Loucy (cell line): ENCODE measurements around the gene TMEM60.
A peak's percentile ranks its signal among the peaks of the same experiment; 100 is the strongest.

Source experiments
- H2AFZ ChIP-seq: fragments of 200-600 bp; sonication (generic); 2 replicates; pipeline ENCODE4 v1.6.0; 2016; ENCODE audit warnings: antibody characterized with exemption, mild to moderate bottlenecking, low read length, moderate library complexity
- H3F3A ChIP-seq: fragments of 200-600 bp; 2 replicates; pipeline ENCODE4 v1.6.0; 2016; ENCODE audit warnings: antibody characterized with exemption, low read depth, mild to moderate bottlenecking
- H3K27me3 ChIP-seq: fragments of 200-600 bp; sonication (generic); 2 replicates; pipeline ENCODE4 v1.6.1; 2014; ENCODE audit warnings: low read length, mild to moderate bottlenecking; ENCODE audit not compliant: insufficient read depth, poor library complexity, severe bottlenecking
- H3K36me3 ChIP-seq: fragments of 200-600 bp; sonication (generic); 2 replicates; pipeline ENCODE4 v1.6.1; 2016; ENCODE audit warnings: low read length; ENCODE audit not compliant: insufficient read depth
- H3K4me1 ChIP-seq: fragments of 200-600 bp; sonication (generic); 2 replicates; pipeline ENCODE4 v1.5.1; 2014; ENCODE audit warnings: low read length, mild to moderate bottlenecking; ENCODE audit not compliant: insufficient read depth, poor library complexity, severe bottlenecking
- H3K4me2 ChIP-seq: fragments of 200-600 bp; sonication (generic); 2 replicates; pipeline ENCODE4 v1.6.0; 2014; ENCODE audit warnings: antibody characterized with exemption, low read length, low read depth, mild to moderate bottlenecking; ENCODE audit not compliant: poor library complexity, severe bottlenecking
- H3K4me3 ChIP-seq: fragments of 200-600 bp; sonication (generic); 2 replicates; pipeline ENCODE4 v1.5.1; 2014; ENCODE audit warnings: low read length, mild to moderate bottlenecking, mixed read lengths; ENCODE audit not compliant: poor library complexity, severe bottlenecking
- H3K79me2 ChIP-seq: fragments of 200-600 bp; sonication (generic); 2 replicates; pipeline ENCODE4 v1.6.1; 2014; ENCODE audit warnings: low read length; ENCODE audit not compliant: insufficient read depth
- H3K9ac ChIP-seq: fragments of 200-600 bp; sonication (generic); 2 replicates; pipeline ENCODE4 v1.6.0; 2014; ENCODE audit warnings: mild to moderate bottlenecking, low read depth, low read length, moderate library complexity; ENCODE audit not compliant: poor library complexity, severe bottlenecking
- H3K9me2 ChIP-seq: fragments of 200-600 bp; sonication (generic); replicated peaks from 2 replicates; pipeline ENCODE4 v1.6.1; 2016; ENCODE audit warnings: low read depth, low read length, mixed read lengths
- H3K9me3 ChIP-seq: fragments of 200-600 bp; sonication (generic); 2 replicates; pipeline ENCODE4 v1.6.1; 2014; ENCODE audit warnings: mild to moderate bottlenecking, antibody characterized with exemption, low read length, low read depth; ENCODE audit not compliant: insufficient read depth
- H4K20me1 ChIP-seq: fragments of 200-600 bp; sonication (generic); 2 replicates; pipeline ENCODE4 v1.6.0; 2014; ENCODE audit warnings: antibody characterized with exemption, low read length, mild to moderate bottlenecking; ENCODE audit not compliant: insufficient read depth, poor library complexity, severe bottlenecking
- EZH2phosphoT487 ChIP-seq: fragments of 200-600 bp; IDR thresholded peaks from 2 replicates; pipeline ENCODE4 v1.6.1; 2018; ENCODE audit warnings: antibody characterized with exemption, mild to moderate bottlenecking, moderate library complexity, borderline replicate concordance
- TF ChIP-seq, protein P1 (sequence below): fragments of 200-600 bp; sonication (generic); conservative IDR thresholded peaks from 2 replicates; pipeline ENCODE4 v1.5.1; 2014; ENCODE audit warnings: mild to moderate bottlenecking, antibody characterized with exemption, low read length

TMEM60 gene

DNA sequence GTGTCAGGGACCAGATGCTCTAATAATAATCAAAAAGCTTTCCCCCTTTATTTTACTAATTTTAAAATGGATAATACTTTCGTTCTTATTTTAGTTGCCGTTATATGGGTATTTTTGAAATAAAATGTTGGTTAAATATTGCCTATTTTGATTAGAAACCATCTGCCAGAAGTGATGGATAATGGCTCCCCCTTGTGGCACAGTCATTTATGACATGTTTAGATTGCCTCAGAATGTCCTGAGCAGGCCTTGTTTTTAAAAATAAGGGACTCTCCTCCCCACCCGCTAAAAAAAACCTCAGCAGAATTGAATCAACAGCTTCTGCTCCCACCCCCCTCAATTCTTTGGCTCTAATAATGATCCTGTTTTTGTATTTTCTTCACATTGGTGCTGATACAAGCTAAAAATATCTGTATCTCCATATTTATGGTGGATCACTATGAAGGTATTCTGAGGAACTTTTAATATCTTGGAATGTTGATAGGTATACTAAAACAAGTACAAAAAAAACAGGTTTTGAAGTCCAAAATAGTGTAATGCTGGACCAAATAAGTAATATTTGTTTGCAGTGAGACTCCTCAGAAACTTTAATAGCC lies 38.8 kb downstream of the TMEM60 start:
- Histone ChIP-seq H4K20me1 (peaks cover 63% of the 10 kb centered on the region), H3K4me1 (peaks cover 9% of the 10 kb centered on the region), H3K4me3 (no peak overlapping the region), H2AFZ (no peak overlapping the region), H3K36me3 (peaks cover 3% of the 10 kb centered on the region; the same call in 1 of the 2 replicates), H3K9ac (no peak overlapping the region), H3K9me2 (no peaks in the 10 kb centered on the region), H3F3A (no peaks in the 10 kb centered on the region), H3K27me3 (no peaks in the 10 kb centered on the region), H3K79me2 (peaks cover 81% of the 10 kb centered on the region), H3K9me3 (no peaks in the 10 kb centered on the region), H3K4me2 (no peak overlapping the region)
- TF ChIP-seq, protein P1, sequence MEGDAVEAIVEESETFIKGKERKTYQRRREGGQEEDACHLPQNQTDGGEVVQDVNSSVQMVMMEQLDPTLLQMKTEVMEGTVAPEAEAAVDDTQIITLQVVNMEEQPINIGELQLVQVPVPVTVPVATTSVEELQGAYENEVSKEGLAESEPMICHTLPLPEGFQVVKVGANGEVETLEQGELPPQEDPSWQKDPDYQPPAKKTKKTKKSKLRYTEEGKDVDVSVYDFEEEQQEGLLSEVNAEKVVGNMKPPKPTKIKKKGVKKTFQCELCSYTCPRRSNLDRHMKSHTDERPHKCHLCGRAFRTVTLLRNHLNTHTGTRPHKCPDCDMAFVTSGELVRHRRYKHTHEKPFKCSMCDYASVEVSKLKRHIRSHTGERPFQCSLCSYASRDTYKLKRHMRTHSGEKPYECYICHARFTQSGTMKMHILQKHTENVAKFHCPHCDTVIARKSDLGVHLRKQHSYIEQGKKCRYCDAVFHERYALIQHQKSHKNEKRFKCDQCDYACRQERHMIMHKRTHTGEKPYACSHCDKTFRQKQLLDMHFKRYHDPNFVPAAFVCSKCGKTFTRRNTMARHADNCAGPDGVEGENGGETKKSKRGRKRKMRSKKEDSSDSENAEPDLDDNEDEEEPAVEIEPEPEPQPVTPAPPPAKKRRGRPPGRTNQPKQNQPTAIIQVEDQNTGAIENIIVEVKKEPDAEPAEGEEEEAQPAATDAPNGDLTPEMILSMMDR, result peak; percentile 91
- TF ChIP-seq EZH2phosphoT487, result no peak

DNA sequence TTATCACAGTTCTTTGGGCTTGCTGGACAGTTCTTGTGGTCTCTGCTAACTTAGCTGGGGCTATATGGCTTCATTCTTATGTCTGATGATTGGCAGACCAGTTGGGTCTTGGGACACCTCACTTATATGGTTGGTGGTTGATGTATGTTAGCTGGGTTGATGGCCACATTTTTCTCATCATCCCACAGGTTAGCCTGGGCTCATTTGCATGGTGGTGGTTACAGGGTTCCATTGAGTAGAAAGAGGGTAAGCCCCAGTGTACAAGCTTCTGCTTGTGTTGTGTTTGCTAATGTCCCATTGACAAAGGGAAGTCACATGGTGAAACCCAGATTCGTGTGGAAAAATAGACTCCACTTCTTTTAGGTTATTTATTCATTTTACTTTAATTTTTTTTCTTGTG lies 40.6 kb downstream of the TMEM60 start:
- Histone ChIP-seq H3K36me3 (peaks cover 3% of the 10 kb centered on the region; the same call in 1 of the 2 replicates), H3K9me3 (no peaks in the 10 kb centered on the region), H4K20me1 (peaks cover 68% of the 10 kb centered on the region), H3K79me2 (peaks cover 82% of the 10 kb centered on the region), H3K9me2 (no peaks in the 10 kb centered on the region), H3K27me3 (no peaks in the 10 kb centered on the region), H3K4me3 (no peak overlapping the region), H3F3A (no peaks in the 10 kb centered on the region), H3K4me1 (peaks cover 15% of the 10 kb centered on the region), H2AFZ (no peak overlapping the region), H3K9ac (no peak overlapping the region), H3K4me2 (no peak overlapping the region)
- no peak for TF ChIP-seq EZH2phosphoT487
- TF ChIP-seq, protein P1, result no peak

DNA sequence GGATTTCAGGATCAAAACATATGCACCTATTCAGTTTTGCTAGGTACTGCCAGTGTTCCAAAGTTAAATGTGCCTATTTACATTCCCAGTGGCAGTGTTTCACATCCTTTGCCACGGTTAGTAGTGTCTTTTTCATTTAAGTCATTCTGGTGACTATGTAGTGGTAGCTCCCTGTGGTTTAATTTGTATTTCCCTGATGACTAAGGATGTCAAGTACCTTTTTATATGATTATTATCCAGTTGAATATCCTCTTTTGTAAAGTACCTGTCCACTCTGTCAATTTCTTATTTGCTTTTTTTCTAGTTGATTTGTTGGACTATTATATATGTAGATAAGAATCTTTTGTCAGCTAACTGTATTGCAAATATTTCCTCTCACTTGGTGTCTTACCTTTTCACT lies 45.1 kb downstream of the TMEM60 start:
- peaks cover 12% of the 10 kb centered on the region; the same call in 1 of the 2 replicates for H3F3A ChIP-seq
- H3K4me3 ChIP-seq, result no peak overlapping the region
- H3K4me2 ChIP-seq, result no peak overlapping the region
- peaks cover 23% of the 10 kb centered on the region; the same call in 1 of the 2 replicates for H3K36me3 ChIP-seq
- no peak for TF ChIP-seq EZH2phosphoT487
- peaks cover 58% of the 10 kb centered on the region for H3K79me2 ChIP-seq
- H3K27me3 ChIP-seq, result no peaks in the 10 kb centered on the region
- peaks cover 39% of the 10 kb centered on the region for H4K20me1 ChIP-seq
- H3K9ac ChIP-seq, result no peak overlapping the region
- peaks cover 20% of the 10 kb centered on the region for H3K4me1 ChIP-seq
- no peaks in the 10 kb centered on the region for H3K9me3 ChIP-seq
- no peaks in the 10 kb centered on the region for H3K9me2 ChIP-seq
- H2AFZ ChIP-seq, result no peak overlapping the region

DNA sequence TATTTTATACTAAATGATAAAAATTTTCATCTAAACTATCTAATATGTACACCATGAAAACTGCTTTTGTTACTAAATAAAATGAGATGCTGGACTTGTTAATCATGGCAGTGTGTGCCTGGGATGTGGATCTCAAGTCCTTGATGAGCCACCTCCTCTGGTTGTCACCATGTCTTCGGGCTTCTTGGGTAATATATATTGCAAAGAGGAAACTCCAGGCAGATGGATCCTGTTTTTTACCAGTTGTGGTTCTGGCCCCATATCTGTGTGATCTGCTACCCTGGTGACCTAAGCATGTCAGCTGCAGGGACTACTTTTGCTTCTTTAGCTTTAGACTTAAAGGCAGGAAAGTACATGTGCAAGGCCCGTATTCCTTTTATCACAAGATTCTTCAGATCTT lies 46.2 kb downstream of the TMEM60 start:
- peaks cover 34% of the 10 kb centered on the region for H4K20me1 ChIP-seq
- H3F3A ChIP-seq, result peaks cover 12% of the 10 kb centered on the region; the same call in 1 of the 2 replicates
- H3K9ac ChIP-seq, result peak overlapping the region; percentile 20
- H3K79me2 ChIP-seq, result peaks cover 54% of the 10 kb centered on the region
- H3K9me2 ChIP-seq, result no peaks in the 10 kb centered on the region
- no peaks in the 10 kb centered on the region for H3K9me3 ChIP-seq
- no peak overlapping the region for H2AFZ ChIP-seq
- no peak for TF ChIP-seq EZH2phosphoT487
- TF ChIP-seq, protein P1, result no peak
- H3K27me3 ChIP-seq, result no peaks in the 10 kb centered on the region
- peaks cover 28% of the 10 kb centered on the region; the same call in 1 of the 2 replicates for H3K36me3 ChIP-seq
- peaks cover 20% of the 10 kb centered on the region for H3K4me1 ChIP-seq
- H3K4me2 ChIP-seq, result peak overlapping the region; percentile 49
- peak overlapping the region; percentile 12 for H3K4me3 ChIP-seq
